ENCODE results near the gene CYBRD1.

Gene CYBRD1

GRCh38 chr2:171564463-171564862, 42.2 kb downstream of the CYBRD1 start:
- DNase-seq (ENCODE audit: insufficient read length, low spot score) (no peak), FAIRE-seq (no peak)
- TF ChIP-seq CTCF (IDR thresholded peaks at IDR 0.05; ENCODE audit: insufficient read depth, missing control alignments): no peak

- no peak for TF ChIP-seq CTCF (IDR thresholded peaks at IDR 0.05; ENCODE audit: insufficient read depth, missing control alignments)
- DNase-seq (ENCODE audit: insufficient read length, low spot score) (no peak), FAIRE-seq (no peak)
Measured at GRCh38 chr2:171566057-171566456, 43.8 kb downstream of the CYBRD1 start.

- DNase-seq (ENCODE audit: insufficient read length, low spot score): no peak
- no peak for TF ChIP-seq CTCF (IDR thresholded peaks at IDR 0.05; ENCODE audit: insufficient read depth, missing control alignments)
- FAIRE-seq: no peak
Measured at GRCh38 chr2:171566753-171567152, 44.5 kb downstream of the CYBRD1 start.

GRCh38 chr2:171568089-171568488, 45.8 kb downstream of the CYBRD1 start:
- FAIRE-seq (no peak), DNase-seq (ENCODE audit: insufficient read length, low spot score) (no peak)
- no peak for TF ChIP-seq CTCF (IDR thresholded peaks at IDR 0.05; ENCODE audit: insufficient read depth, missing control alignments)

GRCh38 chr2:171571721-171572120, 49.4 kb downstream of the CYBRD1 start:
- DNase-seq (ENCODE audit: insufficient read length, low spot score): no peak
- no peak for FAIRE-seq
- TF ChIP-seq CTCF (IDR thresholded peaks at IDR 0.05; ENCODE audit: insufficient read depth, missing control alignments): no peak

GRCh38 chr2:171574149-171574795, 52.0 kb downstream of the CYBRD1 start:
- DNase-seq (ENCODE audit: insufficient read length, low spot score): peak; percentile 77
- FAIRE-seq: no peak
- TF ChIP-seq CTCF (IDR thresholded peaks at IDR 0.05; ENCODE audit: insufficient read depth, missing control alignments): peak; percentile 89

- no peak for DNase-seq (ENCODE audit: insufficient read length, low spot score)
- FAIRE-seq: no peak
- no peak for TF ChIP-seq CTCF (IDR thresholded peaks at IDR 0.05; ENCODE audit: insufficient read depth, missing control alignments)
Measured at GRCh38 chr2:171575606-171576005, 53.3 kb downstream of the CYBRD1 start.
